ENCODE results near the gene SLC26A9.
"Not testable (repeated sequence)": the region's sequence is repeated elsewhere in the genome, so short reads cannot be mapped to it uniquely, and the experiment has no call there.

SLC26A9 gene

DNA sequence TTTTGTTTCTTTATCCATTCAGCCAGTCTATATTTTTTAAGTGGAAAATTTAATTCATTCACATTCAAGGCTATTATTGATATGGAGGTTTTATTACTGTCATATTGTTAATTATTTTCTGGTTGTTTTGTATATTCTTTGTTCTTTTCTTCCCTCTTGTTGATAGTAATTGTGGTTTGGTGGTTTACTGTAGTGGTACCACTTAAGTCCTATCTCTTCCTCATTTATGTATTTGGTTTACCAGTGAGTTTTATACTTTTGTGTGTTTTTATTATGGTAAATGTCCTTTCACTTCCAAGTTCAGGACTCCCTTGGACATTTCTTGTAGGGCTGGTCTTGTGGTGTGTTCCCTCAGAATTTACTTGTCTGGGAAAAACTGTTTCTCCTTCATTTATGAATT lies 65.2 kb downstream of the SLC26A9 start:
- in situ Hi-C loops (cut with MboI; ENCODE audit: low pct_unique_long_range_greater_than_20kb, low sequenced_read_pairs, unreplicated experiment): no loop called here
- TF ChIP-seq, protein P1, sequence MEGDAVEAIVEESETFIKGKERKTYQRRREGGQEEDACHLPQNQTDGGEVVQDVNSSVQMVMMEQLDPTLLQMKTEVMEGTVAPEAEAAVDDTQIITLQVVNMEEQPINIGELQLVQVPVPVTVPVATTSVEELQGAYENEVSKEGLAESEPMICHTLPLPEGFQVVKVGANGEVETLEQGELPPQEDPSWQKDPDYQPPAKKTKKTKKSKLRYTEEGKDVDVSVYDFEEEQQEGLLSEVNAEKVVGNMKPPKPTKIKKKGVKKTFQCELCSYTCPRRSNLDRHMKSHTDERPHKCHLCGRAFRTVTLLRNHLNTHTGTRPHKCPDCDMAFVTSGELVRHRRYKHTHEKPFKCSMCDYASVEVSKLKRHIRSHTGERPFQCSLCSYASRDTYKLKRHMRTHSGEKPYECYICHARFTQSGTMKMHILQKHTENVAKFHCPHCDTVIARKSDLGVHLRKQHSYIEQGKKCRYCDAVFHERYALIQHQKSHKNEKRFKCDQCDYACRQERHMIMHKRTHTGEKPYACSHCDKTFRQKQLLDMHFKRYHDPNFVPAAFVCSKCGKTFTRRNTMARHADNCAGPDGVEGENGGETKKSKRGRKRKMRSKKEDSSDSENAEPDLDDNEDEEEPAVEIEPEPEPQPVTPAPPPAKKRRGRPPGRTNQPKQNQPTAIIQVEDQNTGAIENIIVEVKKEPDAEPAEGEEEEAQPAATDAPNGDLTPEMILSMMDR (IDR thresholded peaks at IDR 0.05; ENCODE audit: extremely low read depth, insufficient read depth, missing control alignments): no peak
- no peak for DNase-seq (ENCODE audit: low spot score)

DNA sequence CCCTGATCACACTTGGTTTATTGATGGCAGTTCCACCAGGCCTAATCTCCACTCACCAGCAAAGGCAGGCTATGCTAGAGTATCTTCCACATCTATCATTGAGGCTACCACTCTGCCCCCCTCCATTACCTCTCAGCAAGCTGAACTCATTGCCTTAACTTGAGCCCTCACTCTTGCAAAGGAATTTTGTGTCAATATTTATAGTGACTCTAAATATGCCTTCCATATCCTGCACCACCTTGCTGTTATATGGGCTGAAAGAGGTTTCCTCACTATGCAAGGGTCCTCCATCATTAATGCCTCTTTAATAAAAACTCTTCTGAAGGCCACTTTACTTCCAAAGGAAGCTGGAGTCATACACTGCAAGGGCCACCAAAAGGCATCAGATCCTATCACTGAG lies 70.1 kb downstream of the SLC26A9 start:
- in situ Hi-C loops (cut with MboI; ENCODE audit: low pct_unique_long_range_greater_than_20kb, low sequenced_read_pairs, unreplicated experiment); DNase-seq (ENCODE audit: low spot score): not testable (repeated sequence)

DNA sequence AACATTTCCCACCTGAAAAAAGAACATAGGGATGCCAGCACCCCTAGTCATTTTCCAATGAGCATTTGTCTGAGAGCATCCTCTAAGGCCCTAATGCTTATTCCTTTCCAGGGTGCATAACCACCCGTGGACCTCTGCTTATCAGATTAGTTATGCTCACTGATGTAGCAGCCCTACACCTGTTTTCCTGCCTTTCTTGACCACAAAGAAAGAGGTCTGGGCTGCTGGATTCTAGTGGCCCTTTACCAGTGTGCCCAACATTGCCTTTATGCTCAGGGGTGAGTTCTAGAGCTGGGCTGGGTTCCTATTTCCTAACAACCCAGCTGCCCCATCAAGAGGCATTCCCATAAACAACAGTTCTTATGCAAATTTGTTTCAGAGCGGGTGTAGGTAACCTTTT lies 73.0 kb downstream of the SLC26A9 start:
- DNase-seq (ENCODE audit: low spot score): no peak
- TF ChIP-seq, protein P1 (IDR thresholded peaks at IDR 0.05; ENCODE audit: extremely low read depth, insufficient read depth, missing control alignments): no peak
- in situ Hi-C loops (cut with MboI; ENCODE audit: low pct_unique_long_range_greater_than_20kb, low sequenced_read_pairs, unreplicated experiment): no loop called here

Measured in GM13977 (cell line).